ENCODE results near the gene MTX1. TPM values are rescaled to one million over a fixed set of nuclear protein-coding genes. Genes with fewer than 3 reads are reported as not detected.

The MTX1 gene
- total and polyA plus RNA-seq, 9 of the 15 experiments (the other 6 are each of a cell fraction or from before 2014, with no cell fraction given) = 29.1 to 98.4 (median 66.9) TPM

- no peak for FAIRE-seq
- Histone ChIP-seq H3K27ac (ENCODE audit: extremely low read depth, low read depth, low read length) (no peak overlapping the region), H3K4me1 (replicated peaks in 1 of 2; ENCODE audit: control insufficient read depth in 2 of 2, insufficient read depth in 2 of 2, low read length in 2 of 2) (peaks cover 7 to 32% of the 10 kb centered on the region in 2 experiments; a peak in 4 of 5 replicates), H3K79me2 (ENCODE audit: control insufficient read depth, insufficient read depth, low read length) (peaks cover 21% of the 10 kb centered on the region), H3K36me3 (ENCODE audit: control insufficient read depth, insufficient read depth, low read length) (peaks cover 67% of the 10 kb centered on the region), H3K9ac (ENCODE audit: insufficient read depth in 1 of 2, low read depth in 2 of 2, low read length in 2 of 2) (peak overlapping the region; percentile 78 to 83; a peak in 3 of 4 replicates), H3K4me2 (ENCODE audit: insufficient read depth, low read length) (no peak overlapping the region), H2AFZ (ENCODE audit: low read depth, low read length) (no peak overlapping the region), H4K20me1 (replicated peaks; ENCODE audit: control insufficient read depth, insufficient read depth, low read length) (no peaks in the 10 kb centered on the region), H3K4me3 (no peak overlapping the region), H3K9me3 (replicated peaks; ENCODE audit: control insufficient read depth, insufficient read depth, low read depth, low read length) (no peaks in the 10 kb centered on the region), H3K27me3 (ENCODE audit: control insufficient read depth in 2 of 2, insufficient read depth in 2 of 2, low read length in 2 of 2) (no peaks in the 10 kb centered on the region), H3K9me1 (ENCODE audit: control insufficient read depth, insufficient read depth, low read length) (no peaks in the 10 kb centered on the region)
- ChIA-PET CTCF (ENCODE audit: low intra/inter-chr PET ratio) (interaction anchor here (0.7 kb wide), 1 partner anchor 20 kb away, joined by 3 read pairs; no protein-coding TSS in a partner anchor), POLR2A (interaction anchor here (0.6 to 3.8 kb wide), 4 partner anchors 9 to 66 kb away, joined by 4 to 29 read pairs (median 14); partner anchors contain the start of gene CLK2)
- TF ChIP-seq CCNT2 (IDR thresholded peaks at IDR 0.05; ENCODE audit: borderline replicate concordance, extremely low read depth, insufficient read length, low read depth, low read length) = no peak
- TF ChIP-seq RBFOX2 (IDR thresholded peaks at IDR 0.05; ENCODE audit: low read depth, low read length) = 0 out of 2 replicates have a peak, but pooled peaks have one; percentile 17
- TF ChIP-seq ATF1 (CRISPR knock-in tag; IDR thresholded peaks at IDR 0.05) = no peak
- no peak for TF ChIP-seq ATF1 (tag; IDR thresholded peaks at IDR 0.05)
- 0 out of 2 replicates have a peak, but pooled peaks have one; percentile 27 for TF ChIP-seq POLR2G (IDR thresholded peaks at IDR 0.05; ENCODE audit: low read depth, low read length)
- no peak for DNase-seq (ENCODE audit: extremely low read depth in 1 of 4, low spot score in 3 of 4)
- no peak for ATAC-seq
- no TSS peak for BruUV-seq (replicated peaks)
- intact Hi-C loops (cut with micrococcal nuclease) (no loop called here), in situ Hi-C loops (cut with MboI) (no loop called here)
- 90% methylated on average over 5 of the region's 5 CpGs for WGBS (ENCODE audit: insufficient coverage, low coverage, missing lambda C conversion rate)
These were observed 51.8 kb downstream of the MTX1 start for GRCh38 chr1:155260276-155260675.

- H3K9ac ChIP-seq (ENCODE audit: insufficient read depth in 1 of 2, low read depth in 2 of 2, low read length in 2 of 2) = peak overlapping the region; percentile 83 to 97
- peak; percentile 2; the same call in 1 of the 3 replicates for ATAC-seq
- no peak for FAIRE-seq
- peak overlapping the region; percentile 64 for H3K27ac ChIP-seq (ENCODE audit: extremely low read depth, low read depth, low read length)
- POLR2A ChIA-PET = interaction anchor here (0.6 to 3.8 kb wide), 7 partner anchors 10 to 67 kb away, joined by 3 to 29 read pairs (median 4); partner anchors contain the start of gene CLK2
- H4K20me1 ChIP-seq (replicated peaks; ENCODE audit: control insufficient read depth, insufficient read depth, low read length) = no peaks in the 10 kb centered on the region
- peak in 1 of 4 experiments; percentile 30 for DNase-seq (ENCODE audit: extremely low read depth in 1 of 4, low spot score in 3 of 4)
- intact Hi-C loops (cut with micrococcal nuclease) = no loop called here
- peaks cover 7 to 23% of the 10 kb centered on the region in 2 experiments; a peak in 4 of 5 replicates for H3K4me1 ChIP-seq (replicated peaks in 1 of 2; ENCODE audit: control insufficient read depth in 2 of 2, insufficient read depth in 2 of 2, low read length in 2 of 2)
- no peaks in the 10 kb centered on the region for H3K9me1 ChIP-seq (ENCODE audit: control insufficient read depth, insufficient read depth, low read length)
- H3K4me3 ChIP-seq = peak overlapping the region; percentile 65
- in situ Hi-C loops (cut with MboI) = no loop called here
- no TSS peak for BruUV-seq (replicated peaks)
- H3K4me2 ChIP-seq (ENCODE audit: insufficient read depth, low read length) = peak overlapping the region; percentile 89
- no peaks in the 10 kb centered on the region for H3K9me3 ChIP-seq (replicated peaks; ENCODE audit: control insufficient read depth, insufficient read depth, low read depth, low read length)
- WGBS (ENCODE audit: insufficient coverage, low coverage, missing lambda C conversion rate) = 2% methylated on average over 9 of the region's 9 CpGs
- peaks cover 21% of the 10 kb centered on the region for H3K79me2 ChIP-seq (ENCODE audit: control insufficient read depth, insufficient read depth, low read length)
- peak overlapping the region; percentile 75 for H2AFZ ChIP-seq (ENCODE audit: low read depth, low read length)
- CTCF ChIA-PET (ENCODE audit: low intra/inter-chr PET ratio) = no interaction called here
- H3K27me3 ChIP-seq (ENCODE audit: control insufficient read depth in 2 of 2, insufficient read depth in 2 of 2, low read length in 2 of 2) = no peaks in the 10 kb centered on the region
- H3K36me3 ChIP-seq (ENCODE audit: control insufficient read depth, insufficient read depth, low read length) = peaks cover 71% of the 10 kb centered on the region
- TF ChIP-seq OTX1 (CRISPR knock-in tag; IDR thresholded peaks at IDR 0.05) = no peak
- no peak for TF ChIP-seq STAT5B (CRISPR knock-in tag; IDR thresholded peaks at IDR 0.05)
- no peak for TF ChIP-seq ZNF551 (CRISPR knock-in tag; IDR thresholded peaks at IDR 0.05)
- no peak for TF ChIP-seq MCM5 (IDR thresholded peaks at IDR 0.05; ENCODE audit: low read depth)
- TF ChIP-seq ZNF696 (CRISPR knock-in tag; conservative IDR thresholded peaks at IDR 0.05) = no peak
- no peak for TF ChIP-seq ATF3 (IDR thresholded peaks at IDR 0.05)
- TF ChIP-seq ATF3 (CRISPR knock-in tag; conservative IDR thresholded peaks at IDR 0.05) = 0 out of 2 replicates have a peak, but pooled peaks have one; percentile 23
These were observed 53.0 kb downstream of the MTX1 start for GRCh38 chr1:155261493-155261851.

Measured in K562 (cell line).